PC-3 (cell line): ENCODE data around the gene NFATC2IP. TPM values are rescaled to one million over a fixed set of nuclear protein-coding genes. Genes with fewer than 3 reads are reported as not detected.

Source experiments
- ATAC-seq: fragments of 200-7000 bp; cut with Tn5 transposase; 2 replicates; pipeline ENCODE4 v1.9.1; 2020; ENCODE audit warnings: mild to moderate bottlenecking, moderate library complexity
- BruUV-seq: library from RNA; stranded (reverse); fragments of 400-500 nt; replicated peaks from 2 replicates; lab custom pipeline; 2021; lab: Mats Ljungman, UMichigan
- CTCF ChIA-PET: fragments of 300-600 bp; sonication (Branson Sonifier 250); formaldehyde crosslinking; loops from one replicate; lab custom pipeline; 2022; ENCODE audit warnings: antibody characterized with exemption; lab: Charles Lee
- POLR2A ChIA-PET: fragments of 300-600 bp; sonication (Branson Sonifier 250); formaldehyde crosslinking; loops from one replicate; lab custom pipeline; 2022; ENCODE audit warnings: antibody characterized with exemption; ENCODE audit not compliant: unreplicated experiment; lab: Charles Lee
- DNase-seq: peaks from one replicate; pipeline ENCODE4 v3.0.0-alpha.2; 2015
- H2AFZ ChIP-seq: fragments of 300-600 bp; sonication (generic); 2 replicates; pipeline ENCODE4 v1.6.0; 2016; ENCODE audit warnings: antibody characterized with exemption, low read length
- H3F3A ChIP-seq: fragments of 300-600 bp; sonication (generic); one replicate; pipeline ENCODE4 v1.6.0; 2017; ENCODE audit warnings: antibody characterized with exemption, low read length, control low read depth, mild to moderate bottlenecking; ENCODE audit not compliant: unreplicated experiment
- H3K27ac ChIP-seq: fragments of 300-600 bp; sonication (generic); 2 replicates; pipeline ENCODE4 v1.5.1; 2016; ENCODE audit warnings: mild to moderate bottlenecking, low read length
- H3K27me3 ChIP-seq: fragments of 300-600 bp; sonication (generic); 2 replicates; pipeline ENCODE4 v1.6.1; 2016; ENCODE audit warnings: low read length, mixed read lengths
- H3K36me3 ChIP-seq: fragments of 300-600 bp; sonication (generic); 2 replicates; pipeline ENCODE4 v1.6.1; 2016; ENCODE audit warnings: low read depth, mixed run types, low read length, mixed read lengths
- H3K4me1 ChIP-seq: fragments of 300-600 bp; sonication (generic); 2 replicates; pipeline ENCODE4 v1.5.1; 2016; ENCODE audit warnings: low read length; ENCODE audit not compliant: insufficient read depth
- H3K4me2 ChIP-seq: fragments of 300-600 bp; sonication (generic); 2 replicates; pipeline ENCODE4 v1.6.0; 2016; ENCODE audit warnings: low read length
- H3K4me3 ChIP-seq: fragments of 300-600 bp; sonication (generic); 2 replicates; pipeline ENCODE4 v1.5.1; 2016; ENCODE audit warnings: mild to moderate bottlenecking, low read length, mixed read lengths
- H3K79me2 ChIP-seq: fragments of 300-600 bp; sonication (generic); 2 replicates; pipeline ENCODE4 v1.6.1; 2017; ENCODE audit warnings: low read length, mixed read lengths
- H3K9ac ChIP-seq: fragments of 300-600 bp; sonication (generic); 2 replicates; pipeline ENCODE4 v1.6.0; 2016; ENCODE audit warnings: mild to moderate bottlenecking, low read length
- H3K9me2 ChIP-seq: fragments of 300-600 bp; sonication (generic); replicated peaks from 2 replicates; pipeline ENCODE4 v1.6.1; 2016; ENCODE audit warnings: mixed run types, low read length, mixed read lengths
- H3K9me3 ChIP-seq: fragments of 300-600 bp; sonication (generic); 2 replicates; pipeline ENCODE4 v1.6.1; 2016; ENCODE audit warnings: low read length, mixed read lengths
- H4K20me1 ChIP-seq: fragments of 300-600 bp; sonication (generic); 2 replicates; pipeline ENCODE4 v1.6.1; 2016; ENCODE audit warnings: low read length, mixed read lengths
- EZH2 ChIP-seq: fragments of 300-600 bp; sonication (generic); IDR thresholded peaks from one replicate; pipeline ENCODE4 v1.6.1; 2017; ENCODE audit warnings: antibody characterized with exemption, mild to moderate bottlenecking, low read length; ENCODE audit not compliant: unreplicated experiment
- EZH2phosphoT487 ChIP-seq: fragments of 300-600 bp; sonication (generic); IDR thresholded peaks from 2 replicates; pipeline ENCODE4 v1.6.1; 2018; ENCODE audit warnings: mild to moderate bottlenecking, antibody characterized with exemption, low read length, borderline replicate concordance
- intact Hi-C: fragments of 100-400 bp; cut with micrococcal nuclease; formaldehyde crosslinking; loops from 2 replicates; pipeline ENCODE4 v1.9.0; 2023
- total RNA-seq: library from RNA; depleted of rRNA; stranded (reverse); fragments of >200 nt; gene quantifications from 2 replicates; pipeline ENCODE4 v1.2.3, GENCODE V29; 2014
- TF ChIP-seq, protein P1 (sequence below): fragments of 300-600 bp; sonication (generic); conservative IDR thresholded peaks from 2 replicates; pipeline ENCODE4 v1.5.1; 2017; ENCODE audit warnings: antibody characterized with exemption, low read depth, mild to moderate bottlenecking, low read length

NFATC2IP gene
- total RNA-seq, 1 experiment from 2014 or later: 33.3 TPM

DNA sequence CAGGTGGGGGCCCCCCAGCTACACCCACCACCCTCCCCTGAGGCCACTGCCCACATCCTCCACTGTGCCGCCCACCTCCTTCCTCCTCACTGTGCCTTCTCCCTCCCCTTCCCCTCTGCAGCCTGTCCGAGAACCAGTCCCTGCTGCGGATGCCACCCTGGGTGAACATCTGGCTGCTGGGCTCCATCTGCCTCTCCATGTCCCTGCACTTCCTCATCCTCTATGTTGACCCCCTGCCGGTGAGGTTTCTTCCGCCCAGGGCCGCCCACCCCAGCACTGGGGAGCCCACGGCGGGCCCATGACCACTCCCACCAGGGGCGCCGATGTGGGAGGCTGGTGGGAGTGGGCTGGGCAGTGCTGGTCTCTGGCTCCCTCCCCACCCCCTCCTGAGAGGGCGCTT, 47.8 kb upstream of the NFATC2IP start:
- H3K27me3 ChIP-seq: no peaks in the 10 kb centered on the region
- no peak overlapping the region for H3K4me3 ChIP-seq
- no peak for TF ChIP-seq EZH2
- no peak overlapping the region for H3K27ac ChIP-seq
- no peak overlapping the region for H3K4me2 ChIP-seq
- H3F3A ChIP-seq: no peaks in the 10 kb centered on the region
- no peaks in the 10 kb centered on the region for H3K9me3 ChIP-seq
- POLR2A ChIA-PET: no interaction called here
- H3K9ac ChIP-seq: no peak overlapping the region
- no peak overlapping the region for H2AFZ ChIP-seq
- no peaks in the 10 kb centered on the region for H3K4me1 ChIP-seq
- intact Hi-C loops: no loop called here
- no peaks in the 10 kb centered on the region for H3K79me2 ChIP-seq
- no peaks in the 10 kb centered on the region for H3K9me2 ChIP-seq
- H4K20me1 ChIP-seq: no peaks in the 10 kb centered on the region
- no peaks in the 10 kb centered on the region for H3K36me3 ChIP-seq
- DNase-seq (no peak), ATAC-seq (no peak)
- CTCF ChIA-PET: interaction anchor here (0.5 kb wide), 1 partner anchor 20 kb away, joined by 5 read pairs; no protein-coding TSS in a partner anchor
- no TSS peak for BruUV-seq

DNA sequence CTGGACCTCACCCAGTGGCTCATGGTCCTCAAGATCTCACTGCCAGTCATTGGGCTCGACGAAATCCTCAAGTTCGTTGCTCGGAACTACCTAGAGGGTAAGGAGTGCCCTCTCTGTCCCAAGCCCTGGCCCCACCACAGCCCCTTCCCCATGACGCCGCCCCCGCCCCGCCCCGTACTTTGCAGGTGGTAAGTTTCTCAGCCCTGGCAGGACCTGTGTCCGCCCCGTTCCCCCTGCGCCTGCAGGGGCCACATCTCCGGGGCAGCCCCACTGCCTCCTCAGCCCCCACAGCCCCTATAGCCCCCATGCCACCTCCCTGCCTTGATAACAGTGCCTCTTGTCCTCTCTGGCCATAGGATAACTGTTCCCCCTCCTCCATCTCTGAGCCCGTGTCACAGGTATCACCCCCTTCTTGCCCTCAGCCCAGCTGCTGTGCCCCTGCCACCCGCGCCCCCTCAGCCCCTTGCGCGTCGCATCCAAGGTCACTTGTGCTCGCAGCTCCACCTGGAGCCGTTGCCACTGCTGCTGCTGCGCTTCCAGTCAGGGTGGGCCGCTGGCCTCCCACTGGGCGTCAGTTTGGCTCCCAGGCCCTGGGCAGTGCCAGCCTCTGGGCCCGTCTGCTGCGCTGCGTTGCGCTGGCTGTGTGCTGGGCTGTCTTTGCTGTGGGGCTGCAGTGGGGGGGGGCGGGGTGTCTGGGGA, 47.2 kb upstream of the NFATC2IP start:
- H4K20me1 ChIP-seq: no peaks in the 10 kb centered on the region
- no peaks in the 10 kb centered on the region for H3K4me1 ChIP-seq
- no peaks in the 10 kb centered on the region for H3K36me3 ChIP-seq
- no peaks in the 10 kb centered on the region for H3K27me3 ChIP-seq
- DNase-seq (no peak), ATAC-seq (no peak)
- H3K79me2 ChIP-seq: no peaks in the 10 kb centered on the region
- H3F3A ChIP-seq: no peaks in the 10 kb centered on the region
- CTCF ChIA-PET: interaction anchor here (0.5 kb wide), 1 partner anchor 20 kb away, joined by 5 read pairs; no protein-coding TSS in a partner anchor
- H3K9me2 ChIP-seq: no peaks in the 10 kb centered on the region
- no peak overlapping the region for H2AFZ ChIP-seq
- POLR2A ChIA-PET: no interaction called here
- H3K9ac ChIP-seq: no peak overlapping the region
- no peak overlapping the region for H3K27ac ChIP-seq
- H3K4me2 ChIP-seq: no peak overlapping the region
- H3K9me3 ChIP-seq: no peaks in the 10 kb centered on the region
- H3K4me3 ChIP-seq: no peak overlapping the region
- TF ChIP-seq EZH2phosphoT487 (no peak), EZH2 (no peak)
- TF ChIP-seq, protein P1, sequence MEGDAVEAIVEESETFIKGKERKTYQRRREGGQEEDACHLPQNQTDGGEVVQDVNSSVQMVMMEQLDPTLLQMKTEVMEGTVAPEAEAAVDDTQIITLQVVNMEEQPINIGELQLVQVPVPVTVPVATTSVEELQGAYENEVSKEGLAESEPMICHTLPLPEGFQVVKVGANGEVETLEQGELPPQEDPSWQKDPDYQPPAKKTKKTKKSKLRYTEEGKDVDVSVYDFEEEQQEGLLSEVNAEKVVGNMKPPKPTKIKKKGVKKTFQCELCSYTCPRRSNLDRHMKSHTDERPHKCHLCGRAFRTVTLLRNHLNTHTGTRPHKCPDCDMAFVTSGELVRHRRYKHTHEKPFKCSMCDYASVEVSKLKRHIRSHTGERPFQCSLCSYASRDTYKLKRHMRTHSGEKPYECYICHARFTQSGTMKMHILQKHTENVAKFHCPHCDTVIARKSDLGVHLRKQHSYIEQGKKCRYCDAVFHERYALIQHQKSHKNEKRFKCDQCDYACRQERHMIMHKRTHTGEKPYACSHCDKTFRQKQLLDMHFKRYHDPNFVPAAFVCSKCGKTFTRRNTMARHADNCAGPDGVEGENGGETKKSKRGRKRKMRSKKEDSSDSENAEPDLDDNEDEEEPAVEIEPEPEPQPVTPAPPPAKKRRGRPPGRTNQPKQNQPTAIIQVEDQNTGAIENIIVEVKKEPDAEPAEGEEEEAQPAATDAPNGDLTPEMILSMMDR: no peak
- no TSS peak for BruUV-seq
- intact Hi-C loops: no loop called here

DNA sequence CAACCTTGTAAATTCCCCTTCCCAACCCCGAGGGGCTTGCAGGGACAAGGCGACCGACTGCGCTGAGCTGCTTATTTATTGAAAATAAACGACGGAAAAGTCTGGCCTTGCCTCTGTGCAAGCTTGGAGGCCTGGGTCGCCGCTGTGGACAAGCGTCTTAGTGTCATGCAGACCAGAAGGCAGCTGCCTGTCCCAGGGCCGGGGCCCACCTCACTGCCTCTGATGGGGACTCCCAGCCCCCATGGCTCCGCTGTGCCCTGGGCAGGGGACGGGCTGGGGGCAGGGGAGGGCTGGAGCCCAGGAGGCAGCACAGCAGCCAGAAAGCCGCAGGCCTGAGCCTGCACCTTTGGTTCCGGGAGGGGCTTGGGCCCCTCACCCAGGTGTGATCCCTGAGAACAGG, 46.4 kb upstream of the NFATC2IP start:
- no peaks in the 10 kb centered on the region for H3F3A ChIP-seq
- ChIA-PET CTCF (no interaction called here), POLR2A (no interaction called here)
- DNase-seq: no peak
- H3K27me3 ChIP-seq: no peaks in the 10 kb centered on the region
- no peak overlapping the region for H3K4me3 ChIP-seq
- no peak overlapping the region for H3K9ac ChIP-seq
- no peaks in the 10 kb centered on the region for H3K36me3 ChIP-seq
- H3K27ac ChIP-seq: no peak overlapping the region
- TF ChIP-seq EZH2 (no peak), EZH2phosphoT487 (no peak)
- TF ChIP-seq, protein P1: no peak
- H3K9me2 ChIP-seq: no peaks in the 10 kb centered on the region
- no peaks in the 10 kb centered on the region for H3K79me2 ChIP-seq
- no peak overlapping the region for H2AFZ ChIP-seq
- H3K4me1 ChIP-seq: no peaks in the 10 kb centered on the region
- no TSS peak for BruUV-seq
- no peaks in the 10 kb centered on the region for H3K9me3 ChIP-seq
- intact Hi-C loops: no loop called here
- H3K4me2 ChIP-seq: no peak overlapping the region
- ATAC-seq: no peak
- no peaks in the 10 kb centered on the region for H4K20me1 ChIP-seq
